K562 (cell line): ENCODE data around the gene MED15. TPM values are rescaled to one million over a fixed set of nuclear protein-coding genes. Genes with fewer than 3 reads are reported as not detected.

ENCODE experiments used
- ARID4B ChIP-seq: sonication (generic); formaldehyde crosslinking; IDR thresholded peaks from 2 replicates; pipeline ENCODE4 v1.8.0; 2022; ENCODE audit warnings: mild to moderate bottlenecking, missing genetic modification reagents
- CBX5 ChIP-seq: IDR thresholded peaks from 2 replicates; pipeline ENCODE4 v1.6.1; 2014; ENCODE audit warnings: low read depth, borderline replicate concordance
- CEBPG ChIP-seq, 3 experiments: fragments of 200-800 bp in 1 of 3; sonication (Bioruptor generic) in 1 of 3; sonication (generic) in 1 of 3; formaldehyde crosslinking in 1 of 3; IDR thresholded peaks in 2 of 3; conservative IDR thresholded peaks in 1 of 3; 2 replicates each; pipeline versions ENCODE4 v1.6.1 to v1.8.0; 2016 to 2022; ENCODE audit warnings: missing compliant biosample characterization in 2 of 3, missing genetic modification characterization in 2 of 3, mild to moderate bottlenecking in 1 of 3, missing genetic modification reagents in 1 of 3
- FOXP1 ChIP-seq: sonication (generic); formaldehyde crosslinking; IDR thresholded peaks from 2 replicates; pipeline ENCODE4 v1.8.0; 2022; ENCODE audit warnings: mild to moderate bottlenecking, missing genetic modification reagents
- KDM2B ChIP-seq: fragments of 250-450 bp; sonication (Bioruptor Pico); IDR thresholded peaks from 2 replicates; pipeline ENCODE4 v1.8.0; 2021; ENCODE audit warnings: mild to moderate bottlenecking, moderate library complexity
- MAX ChIP-seq: sonication (generic); formaldehyde crosslinking; IDR thresholded peaks from 2 replicates; pipeline ENCODE4 v1.9.0; 2022; ENCODE audit warnings: mild to moderate bottlenecking, missing genetic modification reagents
- MBD2 ChIP-seq: sonication (generic); IDR thresholded peaks from 2 replicates; pipeline ENCODE4 v1.6.1; 2016; ENCODE audit warnings: low read depth, borderline replicate concordance
- PTBP1 ChIP-seq: fragments of 200-400 bp; formaldehyde crosslinking; IDR thresholded peaks from 2 replicates; pipeline ENCODE4 v1.6.1; 2017; ENCODE audit warnings: low read depth, low read length
- RBBP5 ChIP-seq: fragments of 200-600 bp; sonication (generic); IDR thresholded peaks from 2 replicates; pipeline ENCODE4 v1.6.1; 2012; ENCODE audit warnings: borderline replicate concordance, mild to moderate bottlenecking, low read length, control low read depth, inconsistent platforms; ENCODE audit not compliant: insufficient read depth, poor library complexity, severe bottlenecking
- RBM39 ChIP-seq: fragments of 200-400 bp; formaldehyde crosslinking; optimal IDR thresholded peaks from 2 replicates; pipeline ENCODE3; 2018; ENCODE audit warnings: low read depth, low read length
- SMAD3 ChIP-seq: fragments of 450-650 bp; formaldehyde crosslinking; conservative IDR thresholded peaks from 2 replicates; pipeline ENCODE4 v1.4.0; 2020; ENCODE audit warnings: mild to moderate bottlenecking
- SMARCA4 ChIP-seq: fragments of 450-650 bp; IDR thresholded peaks from 2 replicates; pipeline ENCODE4 v1.6.1; 2016
- SPI1 ChIP-seq: IDR thresholded peaks from 2 replicates; pipeline ENCODE4 v1.6.1; 2011; ENCODE audit warnings: low read depth, low read length, control low read depth, borderline replicate concordance
- TAF9B ChIP-seq: fragments of 450-650 bp; IDR thresholded peaks from 2 replicates; pipeline ENCODE4 v1.6.1; 2018; ENCODE audit warnings: mild to moderate bottlenecking; ENCODE audit not compliant: partially characterized antibody
- TEAD4 ChIP-seq, 2 experiments: sonication (generic) in 1 of 2; formaldehyde crosslinking in 1 of 2; IDR thresholded peaks; 2 replicates each; pipeline versions ENCODE4 v1.6.1 to v1.8.0; 2012 to 2022; ENCODE audit warnings: borderline replicate concordance in 1 of 2, inconsistent platforms in 1 of 2, low read length in 1 of 2, mild to moderate bottlenecking in 1 of 2, missing genetic modification reagents in 1 of 2
- polyA plus RNA-seq, 8 experiments: library from polyadenylated mRNA; depleted of rRNA in 4 of 8; stranded (reverse) in 5 of 8; unstranded in 3 of 8; fragments of >200 nt; fragmentation: Nextera tagmentation in 2 of 8; fragmentation: Illumina TruSeq in 1 of 8; extraction: Ambion mirVana in 2 of 8; extraction: Trizol in 1 of 8; gene quantifications; 2 replicates each; pipeline versions ENCODE4 v1.2.1 to v1.2.3, GENCODE V29; 2011 to 2014; ENCODE audit warnings: inconsistent platforms in 1 of 8, missing spikeins in 1 of 8
- total RNA-seq, 7 experiments: library from RNA; depleted of rRNA in 6 of 7; stranded (reverse); fragments of >200 nt in 6 of 7; fragmentation: Illumina TruSeq in 2 of 7; extraction: Trizol in 2 of 7; gene quantifications; 2 replicates each; pipeline versions ENCODE4 v1.2.1 to v1.2.3, GENCODE V29; 2011 to 2021; ENCODE audit warnings: low replicate concordance in 1 of 7
- TF ChIP-seq, protein P1 (sequence below): fragments of 450-650 bp; formaldehyde crosslinking; IDR thresholded peaks from 2 replicates; pipeline ENCODE4 v1.4.0; 2020; ENCODE audit warnings: mild to moderate bottlenecking, moderate library complexity
- TF ChIP-seq, protein P2 (sequence below), 2 experiments: fragments of 250-450 bp in 1 of 2; fragments of 450-650 bp in 1 of 2; sonication (Bioruptor Pico) in 1 of 2; IDR thresholded peaks; 2 replicates each; pipeline versions ENCODE4 v1.6.1 to v1.8.0; 2016 to 2021; ENCODE audit warnings: mild to moderate bottlenecking in 2 of 2, moderate library complexity in 2 of 2, missing compliant biosample characterization in 1 of 2, missing genetic modification characterization in 1 of 2
- TF ChIP-seq, protein P3 (sequence below): IDR thresholded peaks from 2 replicates; pipeline ENCODE4 v1.6.1; 2011; ENCODE audit warnings: borderline replicate concordance, low read depth, mild to moderate bottlenecking, moderate library complexity, low read length; ENCODE audit not compliant: insufficient read depth, poor library complexity, severe bottlenecking

Gene MED15
- total and polyA plus RNA-seq, 9 of the 15 experiments (the other 6 are each of a cell fraction or from before 2014, with no cell fraction given), result 4.0 to 271 (median 60.1) TPM

DNA sequence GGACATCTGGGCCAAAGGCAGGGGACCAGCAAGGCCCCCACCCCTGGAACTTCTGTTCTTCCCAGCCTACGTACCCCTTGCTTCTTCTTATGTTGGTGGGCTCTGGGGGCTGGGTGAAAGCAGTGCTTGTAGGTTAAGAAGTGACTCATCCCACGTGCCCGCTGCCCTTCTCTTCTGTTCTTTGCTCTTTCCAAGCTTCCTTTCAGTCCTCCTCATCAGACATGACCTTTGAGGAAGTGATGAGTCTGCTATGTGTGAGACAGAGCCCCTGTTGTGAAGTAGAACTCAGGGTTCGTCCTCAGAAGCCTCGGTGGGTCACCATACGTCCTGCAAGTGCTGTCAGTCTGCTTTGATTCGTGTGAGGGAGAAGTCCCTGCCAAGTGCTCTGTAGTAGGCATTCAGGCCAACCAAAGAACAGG, 12.7 kb downstream of the MED15 start (continued):
- TF ChIP-seq RBBP5, result peak; percentile 45
- no peak for TF ChIP-seq SMARCA4
- no peak for TF ChIP-seq MBD2
- no peak for TF ChIP-seq SMAD3 (CRISPR knock-in tag)
- TF ChIP-seq CBX5, result no peak
- TF ChIP-seq RBM39, result no peak
- TF ChIP-seq, protein P1, sequence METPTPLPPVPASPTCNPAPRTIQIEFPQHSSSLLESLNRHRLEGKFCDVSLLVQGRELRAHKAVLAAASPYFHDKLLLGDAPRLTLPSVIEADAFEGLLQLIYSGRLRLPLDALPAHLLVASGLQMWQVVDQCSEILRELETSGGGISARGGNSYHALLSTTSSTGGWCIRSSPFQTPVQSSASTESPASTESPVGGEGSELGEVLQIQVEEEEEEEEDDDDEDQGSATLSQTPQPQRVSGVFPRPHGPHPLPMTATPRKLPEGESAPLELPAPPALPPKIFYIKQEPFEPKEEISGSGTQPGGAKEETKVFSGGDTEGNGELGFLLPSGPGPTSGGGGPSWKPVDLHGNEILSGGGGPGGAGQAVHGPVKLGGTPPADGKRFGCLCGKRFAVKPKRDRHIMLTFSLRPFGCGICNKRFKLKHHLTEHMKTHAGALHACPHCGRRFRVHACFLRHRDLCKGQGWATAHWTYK (CRISPR knock-in tag), result no peak
- TF ChIP-seq FOXP1 (CRISPR knock-in tag), result 0 out of 2 replicates have a peak, but pooled peaks have one; percentile 37
- TF ChIP-seq MAX, result peak; percentile 33; the same call in 1 of the 2 replicates
- 0 out of 2 replicates have a peak, but pooled peaks have one; percentile 54 for TF ChIP-seq SPI1
- no peak for TF ChIP-seq KDM2B (CRISPR knock-in tag)
- TF ChIP-seq CEBPG (CRISPR knock-in tag; IDR thresholded peaks at IDR 0.05), result peak; percentile 9; the same call in 1 of the 2 replicates
- no peak for TF ChIP-seq CEBPG (tag; conservative IDR thresholded peaks at IDR 0.05 in 1 of 2, IDR thresholded peaks at IDR 0.05 in 1 of 2)
- no peak for TF ChIP-seq TEAD4 (IDR thresholded peaks at IDR 0.05; ENCODE audit: low read length)
- TF ChIP-seq TEAD4 (CRISPR knock-in tag; IDR thresholded peaks at IDR 0.05; ENCODE audit: borderline replicate concordance), result 0 out of 2 replicates have a peak, but pooled peaks have one; percentile 27
- TF ChIP-seq, protein P2, sequence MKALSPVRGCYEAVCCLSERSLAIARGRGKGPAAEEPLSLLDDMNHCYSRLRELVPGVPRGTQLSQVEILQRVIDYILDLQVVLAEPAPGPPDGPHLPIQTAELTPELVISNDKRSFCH (CRISPR knock-in tag; IDR thresholded peaks at IDR 0.05), result no peak
- TF ChIP-seq, protein P2 (tag; IDR thresholded peaks at IDR 0.05), result no peak
- no peak for TF ChIP-seq PTBP1
- TF ChIP-seq, protein P3, sequence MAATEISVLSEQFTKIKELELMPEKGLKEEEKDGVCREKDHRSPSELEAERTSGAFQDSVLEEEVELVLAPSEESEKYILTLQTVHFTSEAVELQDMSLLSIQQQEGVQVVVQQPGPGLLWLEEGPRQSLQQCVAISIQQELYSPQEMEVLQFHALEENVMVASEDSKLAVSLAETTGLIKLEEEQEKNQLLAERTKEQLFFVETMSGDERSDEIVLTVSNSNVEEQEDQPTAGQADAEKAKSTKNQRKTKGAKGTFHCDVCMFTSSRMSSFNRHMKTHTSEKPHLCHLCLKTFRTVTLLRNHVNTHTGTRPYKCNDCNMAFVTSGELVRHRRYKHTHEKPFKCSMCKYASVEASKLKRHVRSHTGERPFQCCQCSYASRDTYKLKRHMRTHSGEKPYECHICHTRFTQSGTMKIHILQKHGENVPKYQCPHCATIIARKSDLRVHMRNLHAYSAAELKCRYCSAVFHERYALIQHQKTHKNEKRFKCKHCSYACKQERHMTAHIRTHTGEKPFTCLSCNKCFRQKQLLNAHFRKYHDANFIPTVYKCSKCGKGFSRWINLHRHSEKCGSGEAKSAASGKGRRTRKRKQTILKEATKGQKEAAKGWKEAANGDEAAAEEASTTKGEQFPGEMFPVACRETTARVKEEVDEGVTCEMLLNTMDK, result no peak
- no peak for TF ChIP-seq TAF9B
- peak; percentile 34; the same call in 1 of the 2 replicates for TF ChIP-seq ARID4B (CRISPR knock-in tag)
